HepG2 (cell line): Measurements from ENCODE around the gene CCDC28A. TPM values are rescaled to one million over a fixed set of nuclear protein-coding genes. Genes with fewer than 3 reads are reported as not detected.

Experiments
- ATAC-seq: fragments of 200-7000 bp; cut with Tn5 transposase; 3 replicates; pipeline ENCODE4 v1.9.1; 2020; ENCODE audit warnings: mild to moderate bottlenecking, moderate library complexity
- BruUV-seq: library from RNA; stranded (reverse); fragments of 400-500 nt; replicated peaks from 2 replicates; lab custom pipeline; 2021; lab: Mats Ljungman, UMichigan
- CTCF ChIA-PET: fragments of 300-600 bp; formaldehyde crosslinking; extraction: SDS; loops from one replicate; lab custom pipeline; 2021; ENCODE audit warnings: low total read pairs, inconsistent platforms, low intra/inter-chr PET ratio; lab: Yijun Ruan, JAX
- POLR2A ChIA-PET: fragments of 350-600 bp; sonication (Branson Sonifier 250); formaldehyde crosslinking; loops from one replicate; lab custom pipeline; 2020; ENCODE audit warnings: antibody characterized with exemption, inconsistent platforms; lab: Yijun Ruan, JAX
- DNase-seq: peaks from one replicate; pipeline ENCODE4 v3.0.0-alpha.2; 2015; ENCODE audit warnings: low spot score
- FAIRE-seq: peaks from 3 replicates; lab custom pipeline; 2011; peaks lifted over from hg19 to GRCh38; lab: Jason Lieb, UNC
- H2AFZ ChIP-seq: one replicate; pipeline ENCODE4 v1.6.1; 2011; ENCODE audit warnings: low read length, inconsistent platforms
- H3K27ac ChIP-seq: fragments of 300-600 bp; 3 replicates; pipeline ENCODE4 v1.8.0; 2011; ENCODE audit warnings: mixed run types, mild to moderate bottlenecking, mixed read lengths, low read length, inconsistent platforms; ENCODE audit not compliant: insufficient read depth; ENCODE audit errors: extremely low read length
- H3K27me3 ChIP-seq, 2 experiments: fragments of 200-600 bp in 1 of 2; 2 replicates in 1 of 2; 3 replicates in 1 of 2; pipeline versions ENCODE4 v1.6.0 to v1.8.0; 2011; ENCODE audit warnings: low read length in 2 of 2, mild to moderate bottlenecking in 2 of 2, moderate library complexity in 2 of 2, inconsistent platforms in 1 of 2; ENCODE audit not compliant: insufficient read depth in 2 of 2, control insufficient read depth in 1 of 2
- H3K36me3 ChIP-seq, 2 experiments: fragments of 200-600 bp in 1 of 2; replicated peaks in 1 of 2; 2 replicates in 1 of 2; 3 replicates in 1 of 2; pipeline versions ENCODE4 v1.5.1 to v1.8.0; 2011; ENCODE audit warnings: low read length in 2 of 2, inconsistent platforms in 1 of 2; ENCODE audit not compliant: insufficient read depth in 2 of 2, control insufficient read depth in 1 of 2
- H3K4me1 ChIP-seq: 2 replicates; pipeline ENCODE4 v1.5.1; 2012; ENCODE audit warnings: low read length, inconsistent platforms; ENCODE audit not compliant: insufficient read depth
- H3K4me2 ChIP-seq: 2 replicates; pipeline ENCODE4 v1.6.0; 2011; ENCODE audit warnings: low read depth, low read length, inconsistent platforms
- H3K4me3 ChIP-seq, 3 experiments: fragments of 200-600 bp in 1 of 3; sonication (generic), shearing (Covaris generic) in 1 of 3; replicated peaks in 1 of 3; 2 replicates each; pipeline ENCODE4 v1.5.1; 2011 to 2016; ENCODE audit warnings: low read length in 3 of 3, inconsistent platforms in 2 of 3, low read depth in 2 of 3, mild to moderate bottlenecking in 2 of 3, control low read depth in 1 of 3, mixed read lengths in 1 of 3; ENCODE audit not compliant: insufficient read depth in 1 of 3
- H3K79me2 ChIP-seq: one replicate; pipeline ENCODE4 v1.6.1; 2011; ENCODE audit warnings: low read length, inconsistent platforms; ENCODE audit not compliant: insufficient read depth
- H3K9ac ChIP-seq: 2 replicates; pipeline ENCODE4 v1.6.0; 2011; ENCODE audit warnings: mild to moderate bottlenecking, low read depth, low read length, inconsistent platforms; ENCODE audit not compliant: insufficient read depth
- H3K9me3 ChIP-seq: 2 replicates; pipeline ENCODE4 v1.5.1; 2012; ENCODE audit warnings: mild to moderate bottlenecking, low read length
- H4K20me1 ChIP-seq: 2 replicates; pipeline ENCODE4 v1.6.0; 2011; ENCODE audit warnings: inconsistent platforms, mild to moderate bottlenecking, low read length, moderate library complexity; ENCODE audit not compliant: insufficient read depth
- ELF4 ChIP-seq: sonication (generic); formaldehyde crosslinking; IDR thresholded peaks from 2 replicates; pipeline ENCODE4 v1.5.0; 2020; ENCODE audit warnings: missing genetic modification reagents, mild to moderate bottlenecking, moderate library complexity, borderline replicate concordance
- RARA ChIP-seq: IDR thresholded peaks from 2 replicates; pipeline ENCODE4 v1.6.1; 2016; ENCODE audit warnings: missing genetic modification reagents, missing compliant biosample characterization
- RFX1 ChIP-seq: fragments of 450-650 bp; IDR thresholded peaks from 2 replicates; pipeline ENCODE4 v1.6.1; 2017
- SIN3B ChIP-seq: fragments of 150-350 bp; IDR thresholded peaks from 2 replicates; pipeline ENCODE4 v1.6.1; 2014; ENCODE audit warnings: low read length
- YY1 ChIP-seq: IDR thresholded peaks from 2 replicates; pipeline ENCODE4 v1.6.1; 2011; ENCODE audit warnings: low read length, low read depth, moderate library complexity, mild to moderate bottlenecking; ENCODE audit not compliant: insufficient read depth, insufficient replicate concordance
- WGBS: methylation state at CpG from one replicate; pipeline ENCODE4 v1.1.6; 2017; ENCODE audit warnings: low lambda C conversion rate; 5-methylcytosine and 5-hydroxymethylcytosine counted together
- in situ Hi-C: cut with HindIII; loops from 2 replicates; pipeline ENCODE4 v1.10.0; 2017; ENCODE audit warnings: low pct_unique_long_range_greater_than_20kb; ENCODE audit not compliant: extremely low pct_ligation_motif_present
- intact Hi-C: fragments of 100-400 bp; cut with micrococcal nuclease; formaldehyde crosslinking; loops from one replicate; pipeline ENCODE4 v1.10.0; 2022; ENCODE audit not compliant: unreplicated experiment
- polyA plus RNA-seq, 8 experiments: library from polyadenylated mRNA; depleted of rRNA in 3 of 8; stranded (reverse) in 7 of 8; unstranded in 1 of 8; fragments of >200 nt; fragmentation: Illumina TruSeq in 4 of 8; extraction: Trizol in 4 of 8; gene quantifications; 2 replicates each; pipeline versions ENCODE4 v1.2.1 to v1.2.3, GENCODE V29; 2011 to 2016; ENCODE audit warnings: low read depth in 4 of 8, missing spikeins in 1 of 8, mixed read lengths in 1 of 8; ENCODE audit not compliant: insufficient read depth in 1 of 8
- total RNA-seq, 5 experiments: library from RNA; depleted of rRNA; stranded (reverse); fragments of >200 nt; fragmentation: Illumina TruSeq; extraction: Trizol; gene quantifications; 2 replicates each; pipeline ENCODE4 v1.2.3, GENCODE V29; 2016; ENCODE audit warnings: low read depth in 1 of 5

CCDC28A gene
- total and polyA plus RNA-seq, 2 of the 13 experiments (the other 11 are each of a cell fraction or from before 2014, with no cell fraction given): 15.8 TPM

DNA sequence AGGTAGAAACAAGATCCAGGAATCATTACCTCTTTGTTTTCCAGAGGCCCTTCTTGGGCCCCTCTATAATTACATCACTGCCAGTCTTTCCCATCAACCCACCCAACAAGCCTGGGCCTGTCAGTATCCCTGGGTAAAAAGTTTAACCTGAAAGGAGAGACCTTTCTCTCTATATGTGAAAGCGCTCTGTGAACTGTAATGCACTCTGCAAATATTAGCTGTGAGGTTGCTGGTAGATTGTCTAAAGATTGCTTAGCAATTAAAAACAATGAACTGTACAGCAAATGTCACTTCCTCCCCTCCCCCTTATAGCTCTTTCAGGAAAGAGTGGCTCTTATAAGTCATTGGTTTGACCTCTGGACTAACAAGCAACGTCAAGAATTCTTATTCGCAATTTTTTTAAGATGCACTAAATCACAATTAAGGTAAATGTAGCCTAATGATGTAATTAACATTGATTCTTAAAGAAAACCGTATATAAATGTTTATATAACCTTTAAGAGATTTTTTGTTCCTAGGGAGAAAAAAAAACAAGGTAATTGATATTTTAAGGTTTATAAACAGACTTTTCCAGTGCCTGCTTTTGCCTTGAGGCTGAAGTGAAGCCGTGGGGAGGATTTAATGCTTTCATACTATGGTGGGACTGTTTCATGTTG is 40.7 kb downstream of the CCDC28A start (continued):
- TF ChIP-seq YY1: no peak
- TF ChIP-seq SIN3B: no peak
- TF ChIP-seq RFX1: no peak

DNA sequence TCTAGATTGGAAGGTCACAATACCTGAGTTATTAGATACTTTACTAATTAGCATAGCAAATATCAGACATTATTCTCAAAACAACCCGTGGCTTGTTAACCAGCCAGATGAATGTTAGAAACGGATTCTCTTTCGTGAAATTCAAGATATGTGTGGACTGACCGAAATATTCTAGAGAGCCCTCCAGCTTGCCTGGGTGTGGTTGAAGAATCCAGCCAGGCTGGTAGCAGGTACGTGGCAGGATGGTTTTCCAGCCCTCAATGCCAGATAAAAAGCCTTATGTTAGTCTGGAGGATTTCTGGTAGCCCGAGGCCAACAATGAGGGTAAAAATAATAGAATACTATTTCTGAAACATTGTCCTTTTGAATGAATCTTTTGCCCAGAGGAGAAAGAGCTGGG is 41.7 kb downstream of the CCDC28A start:
- no peak overlapping the region for H3K4me2 ChIP-seq
- no TSS peak for BruUV-seq
- POLR2A ChIA-PET: interaction anchor here (1.3 to 1.6 kb wide), 2 partner anchors 42 to 559 kb away, joined by 4 to 5 read pairs; partner anchors contain the start of genes CCDC28A and CITED2
- DNase-seq: no peak
- TF ChIP-seq RARA (CRISPR knock-in tag) (no peak), ELF4 (CRISPR knock-in tag) (0 out of 2 replicates have a peak, but pooled peaks have one; percentile 2)
- no peaks in the 10 kb centered on the region for H4K20me1 ChIP-seq
- H3K9ac ChIP-seq: no peak overlapping the region
- no peak for FAIRE-seq
- in situ Hi-C loops (loop anchor here (5.0 to 10.0 kb wide), 3 partner anchors 172 to 550 kb away; partner anchors contain the start of gene REPS1), intact Hi-C loops (no loop called here)
- no peak overlapping the region for H3K4me3 ChIP-seq
- no peaks in the 10 kb centered on the region for H3K79me2 ChIP-seq
- CTCF ChIA-PET: interaction anchor here (1.6 to 2.6 kb wide), 3 partner anchors 173 to 549 kb away, joined by 9 to 16 read pairs (median 13); partner anchors contain the start of gene REPS1
- 61% methylated on average over 6 of the region's 6 CpGs for WGBS
- peaks cover 52% of the 10 kb centered on the region for H3K4me1 ChIP-seq
- no peak overlapping the region for H2AFZ ChIP-seq
- H3K27me3 ChIP-seq: peaks cover 0 to 4% of the 10 kb centered on the region in 2 experiments; a peak in 1 of 5 replicates
- H3K27ac ChIP-seq: no peak overlapping the region
- no peak for ATAC-seq
- no peaks in the 10 kb centered on the region for H3K36me3 ChIP-seq
- no peaks in the 10 kb centered on the region for H3K9me3 ChIP-seq
